Measurements from ENCODE around the gene CIB1. TPM values are rescaled to one million over a fixed set of nuclear protein-coding genes. Genes with fewer than 3 reads are reported as not detected.
A peak's percentile ranks its signal among the peaks of the same experiment; 100 is the strongest.
"Not testable (repeated sequence)": the region's sequence is repeated elsewhere in the genome, so short reads cannot be mapped to it uniquely, and the experiment has no call there.

CIB1 gene
- total RNA-seq (10 to 100 TPM; 18.6 to 35.7 (median 35.5) TPM), polyA plus RNA-seq (100 to 1,000 TPM; 283 to 436 (median 359) TPM)

DNA sequence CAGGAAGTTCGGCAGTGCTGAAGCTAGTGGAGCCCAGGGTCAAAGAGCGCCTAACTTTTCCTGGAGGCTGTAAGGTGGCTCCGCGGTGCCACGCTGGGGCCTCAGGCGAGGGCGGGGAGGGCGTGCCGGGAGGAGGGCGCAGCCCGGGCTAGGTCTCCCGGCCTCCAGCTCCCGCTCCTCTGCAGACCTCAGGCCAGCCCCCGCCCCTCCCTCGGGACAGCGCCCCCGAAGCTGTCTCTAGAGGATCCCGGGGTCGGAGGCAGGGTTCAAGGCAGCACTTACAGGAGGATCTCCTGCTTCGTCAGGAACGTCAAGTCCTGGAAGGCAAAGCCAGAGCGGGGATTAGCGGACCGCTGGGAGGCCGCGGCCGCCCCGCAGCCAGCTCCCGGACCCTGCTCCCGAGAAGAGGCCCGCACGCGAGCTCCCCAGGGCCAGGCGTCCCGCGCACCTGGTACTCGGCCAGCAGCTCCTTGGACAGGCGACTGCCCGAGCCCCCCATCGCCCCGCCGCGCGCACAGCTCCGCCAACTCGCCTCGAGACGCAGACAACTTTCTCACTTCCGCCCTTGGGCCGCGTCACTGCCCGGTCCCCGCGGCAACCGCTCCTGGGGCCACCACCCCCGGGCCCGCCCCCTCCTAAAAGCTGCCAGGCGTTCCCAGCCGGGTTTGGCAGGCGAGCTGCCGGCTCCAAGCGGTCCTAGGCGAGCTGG lies at the start of gene CIB1:
Gene CIB1 (minus strand): TSS at position 555 of the 709 bp plus-strand sequence. CDS start 56 bp downstream, at position 499.
- TF ChIP-seq, protein P1, sequence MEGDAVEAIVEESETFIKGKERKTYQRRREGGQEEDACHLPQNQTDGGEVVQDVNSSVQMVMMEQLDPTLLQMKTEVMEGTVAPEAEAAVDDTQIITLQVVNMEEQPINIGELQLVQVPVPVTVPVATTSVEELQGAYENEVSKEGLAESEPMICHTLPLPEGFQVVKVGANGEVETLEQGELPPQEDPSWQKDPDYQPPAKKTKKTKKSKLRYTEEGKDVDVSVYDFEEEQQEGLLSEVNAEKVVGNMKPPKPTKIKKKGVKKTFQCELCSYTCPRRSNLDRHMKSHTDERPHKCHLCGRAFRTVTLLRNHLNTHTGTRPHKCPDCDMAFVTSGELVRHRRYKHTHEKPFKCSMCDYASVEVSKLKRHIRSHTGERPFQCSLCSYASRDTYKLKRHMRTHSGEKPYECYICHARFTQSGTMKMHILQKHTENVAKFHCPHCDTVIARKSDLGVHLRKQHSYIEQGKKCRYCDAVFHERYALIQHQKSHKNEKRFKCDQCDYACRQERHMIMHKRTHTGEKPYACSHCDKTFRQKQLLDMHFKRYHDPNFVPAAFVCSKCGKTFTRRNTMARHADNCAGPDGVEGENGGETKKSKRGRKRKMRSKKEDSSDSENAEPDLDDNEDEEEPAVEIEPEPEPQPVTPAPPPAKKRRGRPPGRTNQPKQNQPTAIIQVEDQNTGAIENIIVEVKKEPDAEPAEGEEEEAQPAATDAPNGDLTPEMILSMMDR (IDR thresholded peaks at IDR 0.05), result peak in 1 of 4 experiments; percentile 49
- TF ChIP-seq POLR2A (IDR thresholded peaks at IDR 0.05) (peak; percentile 49 to 66), EP300 (IDR thresholded peaks at IDR 0.05) (peak in 1 of 4 donors; percentile 60), POLR2AphosphoS5 (IDR thresholded peaks at IDR 0.05) (peak in 2 of 4 donors; percentile 65 to 92)
- H3K4me3 ChIP-seq, result peak within 1 kb of the TSS; percentile 71 to 91 (median 83)
- 0 to 1% methylated on average over 63 of the region's 63 CpGs for WGBS, 2 donors
- peak; percentile 99 for DNase-seq
- peaks cover 8 to 58% (median 20%) of the 10 kb centered on the region in 4 donors for H3K36me3 ChIP-seq
- H3K4me1 ChIP-seq, result peaks cover 0 to 59% (median 49%) of the 10 kb centered on the region in 4 donors
- H3K27me3 ChIP-seq, result no peaks in the 10 kb centered on the region
- no peaks in the 10 kb centered on the region for H3K9me3 ChIP-seq
- intact Hi-C loops (cut with DNase I), result loop anchor here (1.0 to 10.0 kb wide), 3 partner anchors 33 to 339 kb away; partner anchors contain the start of gene AP3S2
- H3K27ac ChIP-seq, result peak within 1 kb of the TSS; percentile 87 to 96 (median 92)

DNA sequence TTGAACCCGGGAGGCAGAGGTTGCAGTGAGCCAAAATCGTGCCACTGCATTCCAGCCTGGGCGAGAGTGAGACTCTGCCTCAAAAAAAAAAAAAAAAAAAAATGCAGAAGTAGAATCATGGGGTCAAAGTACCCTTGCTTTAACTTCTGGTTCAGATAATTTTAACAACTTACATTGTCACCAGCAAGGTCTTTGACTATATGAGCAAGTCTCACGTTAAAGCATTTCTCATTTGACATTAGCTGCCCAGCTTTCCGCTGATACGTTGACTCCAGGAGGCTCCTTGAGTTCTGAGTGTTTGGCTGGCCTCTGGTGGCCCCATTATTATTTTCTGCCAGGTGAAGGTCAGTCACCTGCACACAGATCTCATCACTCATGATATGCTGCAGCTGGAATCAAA lies 47.9 kb upstream of the CIB1 start:
- H3K4me3 ChIP-seq; H3K27ac ChIP-seq; DNase-seq; intact Hi-C loops (cut with DNase I); H3K27me3 ChIP-seq; H3K4me1 ChIP-seq; H3K9me3 ChIP-seq; H3K36me3 ChIP-seq: not testable (repeated sequence)
- 29 to 58% methylated on average over 6 of the region's 6 CpGs for WGBS, 2 donors

DNA sequence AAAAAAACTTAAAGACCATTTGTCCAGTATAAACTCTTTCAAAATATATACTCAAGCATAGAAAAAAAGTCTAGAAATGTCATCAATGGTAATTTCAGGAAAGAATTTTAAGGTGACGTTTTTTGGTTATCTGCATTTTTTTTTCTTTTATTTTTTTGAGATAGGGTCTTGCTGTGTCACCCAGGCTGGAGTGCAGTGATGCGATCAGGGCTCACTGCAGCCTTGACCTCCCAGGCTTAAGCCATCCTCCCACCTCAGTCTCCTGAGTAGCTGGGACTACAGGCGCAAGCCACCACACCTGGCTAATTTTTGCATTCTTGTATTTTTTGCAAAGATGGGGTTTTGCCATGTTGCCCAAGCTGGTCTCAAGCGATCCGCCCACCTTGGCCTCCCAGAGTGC lies 47.0 kb upstream of the CIB1 start:
- intact Hi-C loops (cut with DNase I); H3K27ac ChIP-seq: not testable (repeated sequence)
- 90 to 95% methylated on average over 5 of the region's 5 CpGs for WGBS, 2 donors

DNA sequence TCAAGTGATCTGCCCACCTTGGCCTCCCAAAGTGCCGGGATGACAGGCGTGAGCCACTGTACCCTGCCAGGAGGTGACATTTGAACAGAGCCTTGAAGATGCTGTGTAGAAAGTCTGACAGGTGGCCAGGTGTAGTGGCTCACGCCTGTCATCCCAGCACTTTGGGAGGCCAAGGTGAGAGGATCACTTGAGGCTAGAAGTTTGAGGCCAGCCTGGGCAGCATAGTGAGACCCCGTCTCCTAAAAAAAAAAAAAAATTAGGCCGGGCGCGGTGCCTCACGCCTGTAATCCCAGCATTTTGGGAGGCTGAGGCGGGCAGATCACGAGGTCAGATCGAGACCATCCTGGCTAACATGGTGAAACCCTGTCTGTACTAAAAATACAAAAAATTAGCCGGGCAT lies 44.7 kb upstream of the CIB1 start:
- intact Hi-C loops (cut with DNase I); DNase-seq; H3K27ac ChIP-seq; H3K9me3 ChIP-seq; H3K4me1 ChIP-seq; H3K27me3 ChIP-seq; H3K4me3 ChIP-seq: not testable (repeated sequence)
- WGBS, 2 donors, result 97 to 98% methylated on average over 12 of the region's 12 CpGs
- H3K36me3 ChIP-seq, result peaks cover 0 to 21% (median 2%) of the 10 kb centered on the region in 4 donors

More for the DNA sequence above, 47.0 kb upstream of the CIB1 start:
- not testable (repeated sequence) for H3K36me3 ChIP-seq, H3K4me3 ChIP-seq, H3K27me3 ChIP-seq, H3K9me3 ChIP-seq, DNase-seq, H3K4me1 ChIP-seq

DNA sequence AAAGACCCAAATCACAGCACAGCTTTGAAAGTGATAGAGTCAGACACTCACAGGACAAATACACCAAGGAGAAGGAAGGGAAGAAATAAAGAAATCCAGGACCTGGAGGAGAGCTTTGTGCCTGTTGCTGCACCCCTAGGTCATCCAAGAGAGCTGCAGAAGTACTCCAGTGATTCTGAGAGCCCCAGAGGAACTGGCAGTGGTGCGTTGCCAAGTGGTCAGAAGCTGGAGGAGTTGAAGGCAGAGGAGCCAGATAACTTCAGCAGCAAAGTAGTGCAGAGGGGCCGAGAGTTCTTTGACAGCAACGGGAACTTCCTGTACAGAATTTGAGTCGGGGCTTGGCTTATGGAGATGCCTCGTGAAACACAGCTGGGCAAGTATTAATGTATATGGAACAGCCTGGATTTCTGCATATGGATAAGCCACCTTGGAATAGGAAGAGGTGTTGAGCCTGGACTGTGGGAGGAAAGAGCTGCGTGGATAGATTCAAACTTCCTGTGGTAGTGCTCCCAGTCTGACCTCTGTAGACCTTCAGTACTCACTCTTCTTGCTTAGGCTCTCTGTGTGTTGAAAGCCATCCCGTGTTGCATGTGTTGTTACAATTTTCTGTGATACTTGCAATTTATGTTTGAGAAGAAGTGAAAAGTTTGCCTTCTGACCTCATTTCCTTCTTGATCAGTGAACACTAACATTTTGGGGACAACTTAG lies 37.9 kb upstream of the CIB1 start:
- peaks cover 0 to 70% (median 28%) of the 10 kb centered on the region in 4 donors for H3K36me3 ChIP-seq
- H3K4me1 ChIP-seq, result peaks cover 0 to 47% (median 44%) of the 10 kb centered on the region in 4 donors

More for the DNA sequence above, 37.9 kb upstream of the CIB1 start:
- Histone ChIP-seq H3K4me3 (no peak overlapping the region), H3K27me3 (no peaks in the 10 kb centered on the region), H3K27ac (no peak overlapping the region), H3K9me3 (no peaks in the 10 kb centered on the region)
- intact Hi-C loops (cut with DNase I), result no loop called here
- WGBS, 2 donors, result 72 to 83% methylated on average over 7 of the region's 7 CpGs
- no peak for DNase-seq
- TF ChIP-seq EP300 (IDR thresholded peaks at IDR 0.05), result no peak
- no peak for TF ChIP-seq POLR2A (IDR thresholded peaks at IDR 0.05)
- no peak for TF ChIP-seq POLR2AphosphoS5 (IDR thresholded peaks at IDR 0.05)
- TF ChIP-seq, protein P1 (IDR thresholded peaks at IDR 0.05), result no peak
